Uterus (tissue), 4 donors: ENCODE results near the gene RNFT2. TPM values are rescaled to one million over a fixed set of nuclear protein-coding genes. Genes with fewer than 3 reads are reported as not detected.

Experiments used
- DNase-seq, 2 donors: peaks; one replicate each; pipeline ENCODE4 v3.0.0-alpha.2; 2019 to 2020
- H3K27ac ChIP-seq, 2 donors: fragments of 200-600 bp; sonication (generic); 1 replicate in 1 of 2; 2 replicates in 1 of 2; pipeline ENCODE4 v1.5.1; 2016 to 2018
- H3K27me3 ChIP-seq, 2 donors: fragments of 200-600 bp; sonication (generic); one replicate each; pipeline ENCODE4 v1.5.1; 2018 to 2019; ENCODE audit warnings: control low read depth in 1 of 2
- H3K36me3 ChIP-seq, 2 donors: fragments of 200-600 bp; sonication (generic); one replicate each; pipeline ENCODE4 v1.5.1; 2019; ENCODE audit warnings: control low read depth in 1 of 2
- H3K4me1 ChIP-seq, 2 donors: fragments of 200-600 bp; sonication (generic); one replicate each; pipeline ENCODE4 v1.5.1; 2018 to 2019; ENCODE audit warnings: control low read depth in 1 of 2
- H3K4me3 ChIP-seq, 2 donors: fragments of 200-600 bp; sonication (generic); 1 replicate in 1 of 2; 2 replicates in 1 of 2; pipeline ENCODE4 v1.5.1; 2018 to 2019; ENCODE audit warnings: mild to moderate bottlenecking in 1 of 2
- H3K9me3 ChIP-seq, 2 donors: fragments of 200-600 bp; sonication (generic); one replicate each; pipeline ENCODE4 v1.5.1; 2019; ENCODE audit warnings: control low read depth in 1 of 2
- CTCF ChIP-seq, 4 experiments: fragments of 200-600 bp in 2 of 4; fragments of 450-650 bp in 2 of 4; sonication (generic) in 2 of 4; IDR thresholded peaks; one replicate each; pipeline ENCODE4 v1.5.1; 2016 to 2019; ENCODE audit warnings: antibody characterized with exemption in 4 of 4, mild to moderate bottlenecking in 2 of 4, moderate library complexity in 1 of 4
- POLR2A ChIP-seq, 2 donors: fragments of 450-650 bp; IDR thresholded peaks; one replicate each; pipeline ENCODE4 v1.6.1; 2016; ENCODE audit warnings: antibody characterized with exemption in 2 of 2, mild to moderate bottlenecking in 1 of 2, moderate library complexity in 1 of 2
- intact Hi-C: fragments of 100-400 bp; cut with DNase I; formaldehyde crosslinking; loops from one replicate; pipeline ENCODE4 v1.15.1; 2023; ENCODE audit warnings: low total_unique reads
- total RNA-seq, 4 donors: library from RNA; depleted of rRNA in 3 of 4; stranded (reverse); fragments of >200 nt in 3 of 4; gene quantifications; one replicate each; pipeline versions ENCODE4 v1.1.0 to v1.2.4, GENCODE V29; 2014 to 2023
- donor health status: DM: yes; HTN: yes; CAD: no.

RNFT2 gene
- total RNA-seq, 4 donors from 2014 or later, result 1.4 to 4.7 TPM; not detected in 2

- no peaks in the 10 kb centered on the region for H3K27me3 ChIP-seq
- intact Hi-C loops, result no loop called here
- H3K4me1 ChIP-seq, result no peaks in the 10 kb centered on the region
- H3K4me3 ChIP-seq, result no peak overlapping the region
- no peak for DNase-seq
- no peak overlapping the region for H3K27ac ChIP-seq
- H3K9me3 ChIP-seq, result no peaks in the 10 kb centered on the region
- TF ChIP-seq POLR2A (IDR thresholded peaks at IDR 0.05), result no peak
- TF ChIP-seq CTCF (IDR thresholded peaks at IDR 0.05), result no peak
- H3K36me3 ChIP-seq, result no peaks in the 10 kb centered on the region
Observed at GRCh38 chr12:116862167-116862566, 124.1 kb downstream of the RNFT2 start.

GRCh38 chr12:116863275-116863767 is 125.2 kb downstream of the RNFT2 start:
- DNase-seq, result no peak
- H3K27ac ChIP-seq, result no peak overlapping the region
- H3K36me3 ChIP-seq, result no peaks in the 10 kb centered on the region
- H3K27me3 ChIP-seq, result no peaks in the 10 kb centered on the region
- no peak overlapping the region for H3K4me3 ChIP-seq
- intact Hi-C loops, result no loop called here
- TF ChIP-seq CTCF (IDR thresholded peaks at IDR 0.05) (no peak), POLR2A (IDR thresholded peaks at IDR 0.05) (no peak)
- H3K4me1 ChIP-seq, result no peaks in the 10 kb centered on the region
- H3K9me3 ChIP-seq, result no peaks in the 10 kb centered on the region

GRCh38 chr12:116864371-116865160 is 126.5 kb downstream of the RNFT2 start:
- Histone ChIP-seq H3K27me3 (no peaks in the 10 kb centered on the region), H3K9me3 (no peaks in the 10 kb centered on the region), H3K4me3 (no peak overlapping the region), H3K4me1 (no peaks in the 10 kb centered on the region), H3K36me3 (no peaks in the 10 kb centered on the region), H3K27ac (no peak overlapping the region)
- no peak for DNase-seq
- no peak for TF ChIP-seq CTCF (IDR thresholded peaks at IDR 0.05)
- TF ChIP-seq POLR2A (IDR thresholded peaks at IDR 0.05), result no peak
- intact Hi-C loops, result no loop called here

GRCh38 chr12:116867523-116867922 is 129.4 kb downstream of the RNFT2 start:
- H3K27ac ChIP-seq, result no peak overlapping the region
- H3K27me3 ChIP-seq, result no peaks in the 10 kb centered on the region
- no peaks in the 10 kb centered on the region for H3K36me3 ChIP-seq
- H3K9me3 ChIP-seq, result no peaks in the 10 kb centered on the region
- no peaks in the 10 kb centered on the region for H3K4me1 ChIP-seq
- intact Hi-C loops, result no loop called here
- H3K4me3 ChIP-seq, result no peak overlapping the region
- TF ChIP-seq CTCF (IDR thresholded peaks at IDR 0.05), result no peak
- DNase-seq, result no peak

- TF ChIP-seq POLR2A (IDR thresholded peaks at IDR 0.05) (no peak), CTCF (IDR thresholded peaks at IDR 0.05) (no peak)
- H3K27me3 ChIP-seq, result no peaks in the 10 kb centered on the region
- no peak overlapping the region for H3K27ac ChIP-seq
- H3K4me3 ChIP-seq, result no peak overlapping the region
- peaks cover 0 to 6% of the 10 kb centered on the region in 2 donors for H3K9me3 ChIP-seq
- H3K4me1 ChIP-seq, result no peaks in the 10 kb centered on the region
- no peak for DNase-seq
- no peaks in the 10 kb centered on the region for H3K36me3 ChIP-seq
- intact Hi-C loops, result no loop called here
Observed at GRCh38 chr12:116870306-116870705, 132.2 kb downstream of the RNFT2 start.
